Right lobe of liver (tissue), 4 donors: ENCODE measurements around the gene POU2F1.
"Not testable (repeated sequence)": the region's sequence is repeated elsewhere in the genome, so short reads cannot be mapped to it uniquely, and the experiment has no call there.

ENCODE experiments used
- POLR2A ChIP-seq: fragments of 450-650 bp; IDR thresholded peaks from one replicate; pipeline ENCODE4 v1.6.1; 2017; ENCODE audit warnings: antibody characterized with exemption, mild to moderate bottlenecking
- TF ChIP-seq, protein P1 (sequence below), 4 donors: fragments of 200-600 bp in 3 of 4; fragments of 450-650 bp in 1 of 4; IDR thresholded peaks; one replicate each; pipeline versions ENCODE4 v1.5.1 to v1.8.0; 2016 to 2022; ENCODE audit warnings: antibody characterized with exemption in 4 of 4, mild to moderate bottlenecking in 2 of 4
- donor health status: DM: no; HTN: no; CAD: no.
- donor health status: DM: no; HTN: no; CAD: no.
- donor health status: DM: no; HTN: yes; CAD: no.

DNA sequence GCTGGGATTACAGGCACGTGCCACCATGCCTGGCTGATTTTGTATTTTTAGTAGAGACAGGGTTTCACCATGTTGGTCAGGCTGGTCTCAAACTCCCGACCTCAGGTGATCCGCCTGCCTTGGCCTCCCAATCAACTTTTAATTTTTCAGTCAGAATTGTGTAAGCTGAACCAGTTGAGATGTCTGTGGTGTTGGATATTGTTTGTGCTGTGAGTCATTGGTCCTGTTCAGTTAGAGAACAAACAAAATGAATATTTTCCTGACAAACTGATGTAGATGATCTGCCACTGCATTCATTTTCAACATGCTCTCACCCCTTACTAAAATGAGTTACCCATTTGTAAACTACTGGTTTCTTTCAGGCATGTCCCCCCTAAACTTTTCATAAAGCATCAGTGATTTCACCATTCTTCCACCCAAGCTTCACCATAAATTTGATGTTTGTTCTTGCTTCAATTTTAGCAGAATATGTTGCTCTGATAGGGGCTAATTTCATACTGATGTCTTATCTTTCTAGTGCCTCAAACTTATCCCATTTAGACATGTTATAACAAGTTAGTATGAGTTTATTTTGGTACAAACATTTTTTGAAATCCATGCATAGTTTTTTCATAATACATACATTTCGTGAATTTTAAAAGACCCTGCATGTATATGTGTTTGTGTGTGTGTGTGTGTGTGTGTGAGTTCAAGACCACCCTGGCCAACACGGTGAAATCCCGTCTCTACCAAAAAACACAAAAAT, 15.2 kb upstream of the POU2F1 start:
- TF ChIP-seq, protein P1, sequence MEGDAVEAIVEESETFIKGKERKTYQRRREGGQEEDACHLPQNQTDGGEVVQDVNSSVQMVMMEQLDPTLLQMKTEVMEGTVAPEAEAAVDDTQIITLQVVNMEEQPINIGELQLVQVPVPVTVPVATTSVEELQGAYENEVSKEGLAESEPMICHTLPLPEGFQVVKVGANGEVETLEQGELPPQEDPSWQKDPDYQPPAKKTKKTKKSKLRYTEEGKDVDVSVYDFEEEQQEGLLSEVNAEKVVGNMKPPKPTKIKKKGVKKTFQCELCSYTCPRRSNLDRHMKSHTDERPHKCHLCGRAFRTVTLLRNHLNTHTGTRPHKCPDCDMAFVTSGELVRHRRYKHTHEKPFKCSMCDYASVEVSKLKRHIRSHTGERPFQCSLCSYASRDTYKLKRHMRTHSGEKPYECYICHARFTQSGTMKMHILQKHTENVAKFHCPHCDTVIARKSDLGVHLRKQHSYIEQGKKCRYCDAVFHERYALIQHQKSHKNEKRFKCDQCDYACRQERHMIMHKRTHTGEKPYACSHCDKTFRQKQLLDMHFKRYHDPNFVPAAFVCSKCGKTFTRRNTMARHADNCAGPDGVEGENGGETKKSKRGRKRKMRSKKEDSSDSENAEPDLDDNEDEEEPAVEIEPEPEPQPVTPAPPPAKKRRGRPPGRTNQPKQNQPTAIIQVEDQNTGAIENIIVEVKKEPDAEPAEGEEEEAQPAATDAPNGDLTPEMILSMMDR (IDR thresholded peaks at IDR 0.05): not testable (repeated sequence)
- not testable (repeated sequence) for TF ChIP-seq POLR2A
